HG03460 (cell line): ENCODE data around the gene FAM163B.
"Not testable (repeated sequence)": the region's sequence is repeated elsewhere in the genome, so short reads cannot be mapped to it uniquely, and the experiment has no call there.

Experiments
- ATAC-seq: cut with Tn5 transposase; IDR thresholded peaks from one replicate; pipeline ENCODE4 v1.9.1; 2021; ENCODE audit not compliant: unreplicated experiment

The FAM163B gene

DNA sequence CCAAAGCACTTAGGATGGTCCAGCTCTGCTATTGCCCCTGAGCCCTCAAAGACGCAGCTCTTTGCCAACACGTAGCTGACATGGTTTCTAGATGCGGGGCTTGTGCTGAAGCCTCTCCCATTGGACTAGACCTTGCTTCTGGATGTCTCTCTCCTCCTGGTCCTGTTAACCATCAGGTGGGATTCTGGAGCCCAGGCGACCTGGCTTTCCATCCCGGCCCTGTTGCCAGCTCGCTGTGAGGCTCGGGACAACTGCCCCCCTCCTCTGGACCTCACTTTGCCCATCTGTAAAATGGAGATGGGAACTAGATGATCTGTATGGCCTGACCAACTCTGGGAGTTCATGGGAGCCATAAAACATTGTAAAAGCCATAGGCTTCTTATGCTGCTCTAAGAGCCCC lies 31.0 kb upstream of the FAM163B start:
- no peak for ATAC-seq

DNA sequence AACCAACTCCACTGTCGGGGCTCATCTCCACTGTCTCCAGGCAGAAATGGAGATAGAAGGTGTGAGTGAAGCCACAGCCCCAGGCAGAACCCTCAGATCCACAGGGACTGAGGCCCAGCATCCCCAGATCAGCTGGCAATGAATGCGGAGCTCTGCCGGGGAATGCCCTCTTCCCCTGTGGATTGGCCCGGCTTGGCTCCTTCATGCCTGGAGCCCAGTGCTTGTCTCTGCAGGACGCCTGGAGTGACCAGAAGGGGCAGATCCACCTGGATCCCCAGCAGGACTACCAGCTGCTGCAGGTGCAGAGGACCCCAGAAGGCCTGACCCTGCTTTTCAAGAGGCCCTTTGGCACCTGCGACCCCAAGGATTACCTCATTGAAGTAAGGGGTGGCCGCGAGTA lies 30.4 kb upstream of the FAM163B start:
- ATAC-seq, result no peak

DNA sequence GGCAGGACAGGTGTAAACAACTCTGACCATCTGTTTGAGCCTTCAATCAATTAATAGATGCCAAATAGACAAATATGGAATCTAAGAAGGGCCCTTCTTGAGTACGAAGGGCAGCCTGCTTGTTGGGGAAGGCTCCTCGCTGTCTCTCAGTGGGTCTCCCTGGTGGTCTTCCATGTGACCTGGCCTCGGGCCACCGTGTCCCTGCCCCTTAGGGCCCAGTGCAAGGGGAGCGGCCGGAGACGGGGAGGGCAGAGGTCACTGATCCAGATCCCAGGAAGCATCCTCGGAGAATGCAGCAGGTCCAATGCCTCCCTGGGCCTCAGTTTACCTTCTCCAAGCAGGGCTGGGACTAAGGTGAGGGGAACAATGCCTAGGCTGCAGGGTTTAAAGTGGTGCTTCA lies 29.5 kb upstream of the FAM163B start:
- no peak for ATAC-seq

DNA sequence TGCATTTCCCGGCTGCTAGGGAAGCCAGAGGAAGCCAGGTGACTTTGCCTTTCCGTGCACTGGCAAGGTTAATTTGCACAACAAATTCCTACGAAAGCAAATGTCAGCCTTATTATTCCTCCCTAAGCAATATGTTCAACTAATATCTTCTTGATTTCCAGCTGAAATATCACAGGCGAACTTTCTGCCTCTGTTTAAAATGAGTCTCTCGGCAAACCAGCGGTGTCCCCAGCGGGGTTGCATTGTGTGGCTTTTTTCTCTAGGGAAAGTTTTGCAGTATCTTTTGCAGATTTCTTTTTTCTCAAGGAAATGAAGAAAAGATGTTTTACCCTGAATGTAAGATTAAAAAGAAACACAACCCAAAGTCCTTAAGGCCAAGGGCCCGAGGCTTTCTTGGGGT lies 28.9 kb upstream of the FAM163B start:
- ATAC-seq, result no peak

DNA sequence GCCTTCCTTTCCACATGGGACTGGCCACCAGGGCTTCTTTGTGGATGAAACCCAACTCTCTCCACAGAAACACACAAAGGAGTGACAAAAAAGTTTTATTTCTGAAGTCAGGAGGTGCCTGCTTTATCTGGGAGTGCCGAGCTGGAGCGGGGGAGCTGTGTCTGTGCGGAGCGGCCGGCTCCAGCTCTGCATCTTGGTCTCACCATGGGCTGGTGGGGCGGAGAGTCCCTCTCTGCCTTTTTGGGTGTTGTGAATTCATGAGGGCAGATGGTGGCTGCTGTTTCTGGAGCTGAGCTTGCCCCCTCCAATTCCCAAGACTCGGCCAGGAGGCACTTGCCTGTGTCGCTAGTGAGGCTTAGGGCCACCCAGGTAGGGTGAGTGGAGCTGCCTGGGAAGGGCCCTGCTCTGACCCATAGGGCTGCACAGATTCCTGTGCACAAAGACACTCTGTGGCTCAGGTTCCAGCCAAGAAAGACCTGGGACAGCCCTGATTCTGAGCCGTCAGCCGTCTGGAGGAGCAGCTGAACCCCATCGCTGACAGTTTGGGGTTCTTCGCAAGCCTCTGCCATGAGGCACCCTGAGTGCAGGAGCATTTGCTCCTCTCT lies 28.4 kb upstream of the FAM163B start:
- ATAC-seq, result no peak

DNA sequence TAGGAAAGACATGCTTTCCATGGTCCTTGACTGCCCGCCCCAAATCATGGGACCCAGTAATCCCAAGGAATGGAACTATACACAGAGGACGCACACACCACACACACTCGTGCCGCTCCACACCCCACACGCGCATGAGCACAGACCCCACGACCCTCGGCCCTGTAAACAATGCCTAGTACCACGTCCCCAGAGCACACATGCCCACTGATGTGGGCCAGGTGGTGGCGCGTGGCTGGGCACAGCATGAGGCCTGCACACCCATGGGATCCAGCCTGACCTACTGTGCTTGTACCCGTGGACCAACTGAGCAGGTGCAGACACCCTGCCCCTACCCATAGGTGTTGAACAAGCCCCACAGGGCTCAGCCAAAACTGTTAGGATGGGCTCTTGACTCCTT lies 27.7 kb upstream of the FAM163B start:
- ATAC-seq, result no peak

DNA sequence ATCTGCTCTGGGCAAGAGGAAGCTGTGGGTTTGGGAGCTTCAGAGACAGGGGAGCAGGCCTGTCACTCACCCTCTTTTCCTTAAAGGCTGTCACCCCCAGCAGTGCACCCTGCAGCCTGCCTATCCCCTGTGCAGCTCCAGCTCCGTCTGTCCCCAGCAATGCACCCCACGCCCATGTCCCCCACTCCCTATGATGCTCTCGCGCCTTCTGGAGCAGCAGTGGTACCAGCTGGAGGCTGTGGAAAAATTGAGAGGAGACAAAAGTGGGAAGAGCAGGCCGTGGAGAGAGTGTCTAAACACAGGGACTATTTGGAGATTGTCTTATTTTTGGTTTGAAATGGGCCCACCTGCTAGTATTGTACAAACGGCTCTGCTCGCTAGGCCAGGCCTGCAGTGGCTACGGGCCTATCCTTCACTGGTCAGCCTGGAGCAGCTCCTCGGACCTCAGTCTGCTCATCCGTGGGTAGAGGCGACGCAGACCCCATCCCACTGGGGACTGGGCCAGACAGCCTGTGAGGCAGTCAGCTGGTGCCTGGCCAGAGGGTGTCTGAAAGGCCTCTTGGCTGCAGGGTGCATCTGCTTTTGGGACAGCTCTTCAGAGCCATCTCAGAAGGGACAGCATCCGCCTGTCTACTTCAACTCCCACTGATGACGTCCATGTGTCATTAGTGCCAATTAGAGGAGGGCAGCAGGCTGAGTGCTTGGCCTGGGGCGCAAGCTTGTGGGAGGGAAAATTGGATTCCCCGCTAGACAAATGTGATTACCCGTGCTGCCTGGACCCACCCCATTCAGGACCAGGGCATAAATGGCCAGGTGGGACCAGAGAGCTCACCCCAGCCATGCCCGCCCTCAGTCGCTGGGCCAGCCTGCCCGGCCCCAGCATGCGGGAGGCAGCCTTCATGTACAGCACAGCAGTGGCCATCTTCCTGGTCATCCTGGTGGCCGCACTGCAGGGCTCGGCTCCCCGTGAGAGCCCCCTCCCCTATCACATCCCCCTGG lies 26.6 kb upstream of the FAM163B start, which contains the start of gene DBH:
Gene DBH, plus strand, starts transcription at position 831 of the 999 bp plus-strand sequence. Its CDS starts 9 bp downstream, at position 840.
- ATAC-seq, result no peak

DNA sequence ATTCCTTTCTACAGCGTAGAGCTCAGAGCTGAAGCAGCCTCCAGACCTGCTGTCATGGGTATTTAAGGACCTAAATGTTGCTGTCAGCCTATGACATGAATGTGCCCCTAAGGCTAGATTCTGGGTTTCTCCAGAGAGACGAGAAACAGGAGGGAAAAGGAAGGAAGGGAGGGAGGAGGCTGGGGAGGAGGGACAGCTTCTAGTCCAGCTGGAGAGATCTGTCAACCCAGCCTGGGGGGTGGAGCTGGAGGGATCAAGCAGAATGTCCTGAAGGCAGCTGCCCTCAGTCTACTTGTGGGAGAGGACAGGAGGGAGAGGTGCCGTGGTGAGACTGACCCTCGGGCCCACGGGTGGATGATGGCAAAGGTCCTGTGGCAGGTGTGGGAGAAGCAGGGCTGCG lies 25.9 kb upstream of the FAM163B start:
- ATAC-seq, result no peak

DNA sequence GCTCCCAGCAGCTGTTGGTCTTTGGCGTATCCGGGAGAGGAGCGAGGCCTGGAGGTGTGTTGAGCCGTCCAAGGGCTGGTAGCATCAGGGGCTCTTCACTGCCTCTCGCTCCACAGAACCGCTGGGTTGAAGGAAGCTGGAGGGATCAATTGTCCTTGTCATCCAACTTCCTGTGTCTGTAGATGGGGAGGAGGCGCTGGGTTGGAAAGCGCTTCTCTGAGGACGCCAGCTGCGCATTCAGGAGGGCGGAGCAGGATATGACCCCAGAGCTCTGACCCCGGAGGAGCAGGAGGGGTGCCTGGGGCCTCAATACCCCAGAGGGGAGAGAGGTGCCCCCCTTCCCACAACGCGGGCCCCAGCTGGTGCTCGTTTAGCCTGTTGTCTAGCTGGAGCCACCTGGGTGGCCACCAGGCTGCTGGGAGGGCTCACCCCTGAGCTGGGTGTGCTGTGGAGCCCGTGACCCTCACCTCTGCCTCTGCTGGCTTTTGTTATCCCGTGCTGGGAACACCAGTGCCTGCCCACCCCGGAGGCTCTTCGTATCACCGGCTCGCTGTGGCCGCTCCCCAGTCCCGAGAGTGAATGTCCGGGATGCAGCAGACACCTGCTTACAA lies 25.0 kb upstream of the FAM163B start:
- ATAC-seq, result no peak

DNA sequence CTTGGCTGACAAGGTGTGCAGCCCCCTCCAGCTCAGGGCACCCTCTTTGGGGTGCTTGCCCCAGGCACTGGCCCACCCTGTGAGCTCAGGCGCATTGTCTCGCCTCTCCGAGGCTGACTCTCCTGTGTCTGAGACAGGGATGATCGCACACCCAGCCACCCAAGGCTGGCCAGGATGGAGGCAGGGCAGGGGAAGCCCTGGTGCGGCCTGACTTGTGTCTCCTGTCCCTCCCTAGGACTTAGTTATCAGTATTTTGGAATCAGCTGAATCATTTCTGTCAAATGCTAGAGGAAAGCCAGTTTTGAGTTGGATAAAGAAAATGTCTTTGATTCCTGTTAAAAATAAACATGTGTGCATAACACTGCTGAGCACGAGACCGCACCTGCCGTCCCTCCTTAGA lies 24.5 kb upstream of the FAM163B start:
- no peak for ATAC-seq

DNA sequence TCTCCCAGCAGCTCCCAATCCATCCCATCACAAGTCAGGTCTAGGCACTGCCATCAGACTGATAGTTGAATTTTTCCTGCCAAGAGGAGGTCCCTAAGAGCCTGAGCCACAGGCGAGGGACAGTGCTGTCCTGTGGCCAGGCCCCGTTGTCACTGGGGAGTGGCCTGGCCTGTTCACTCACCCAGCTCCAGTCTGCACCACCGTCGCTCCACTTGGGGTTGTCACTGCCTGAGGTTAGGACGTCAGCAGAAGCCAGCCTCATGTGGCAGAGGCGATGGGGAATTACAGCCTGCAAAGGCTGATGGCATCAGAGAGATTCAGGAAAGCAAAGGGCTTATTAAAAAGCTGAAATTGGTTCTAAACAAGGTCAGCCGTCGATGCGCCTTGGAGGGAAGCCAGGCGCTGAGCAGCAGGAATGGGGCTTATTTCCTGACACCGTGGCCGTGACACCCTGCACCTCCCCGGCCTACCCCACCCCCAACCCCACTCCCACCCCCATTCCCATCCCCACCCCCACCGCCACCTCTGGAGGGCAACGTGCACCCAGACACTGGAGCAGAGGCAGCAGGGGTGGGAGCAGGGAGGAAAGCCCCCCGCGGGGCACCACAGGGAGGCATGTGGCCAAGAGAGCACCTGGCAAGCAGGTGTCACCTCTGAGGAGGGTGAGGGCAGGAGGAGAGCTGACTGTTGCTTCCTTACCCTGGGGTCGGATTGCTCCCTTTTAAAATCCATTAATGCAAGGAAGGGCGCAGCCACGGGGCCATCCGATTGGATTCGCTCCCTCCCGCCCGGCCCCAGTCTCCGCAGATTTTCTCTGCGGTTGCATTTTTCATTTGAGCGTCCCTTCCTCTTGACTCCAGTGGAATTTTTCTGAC lies 23.9 kb upstream of the FAM163B start:
- ATAC-seq, result no peak

DNA sequence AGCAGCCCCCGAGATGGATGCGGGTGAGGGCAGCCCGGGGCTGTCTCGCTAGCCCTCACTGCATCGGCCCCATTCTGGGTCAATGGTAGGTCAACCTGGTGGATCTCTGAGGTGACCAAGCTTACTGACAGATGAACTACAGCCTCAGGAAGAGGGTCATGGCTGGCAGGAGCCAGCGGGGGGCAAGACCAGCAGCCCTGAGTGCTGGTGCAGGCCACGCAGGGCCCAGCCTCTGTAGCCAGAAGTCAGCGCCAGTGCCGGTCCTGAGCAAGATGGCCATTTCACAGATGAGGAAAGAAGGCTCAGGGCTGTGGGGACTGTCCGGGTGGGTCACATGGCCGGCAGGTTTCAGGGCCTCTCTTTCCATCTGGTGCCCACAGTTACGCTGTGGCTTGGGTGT lies 21.9 kb upstream of the FAM163B start:
- ATAC-seq, result no peak

DNA sequence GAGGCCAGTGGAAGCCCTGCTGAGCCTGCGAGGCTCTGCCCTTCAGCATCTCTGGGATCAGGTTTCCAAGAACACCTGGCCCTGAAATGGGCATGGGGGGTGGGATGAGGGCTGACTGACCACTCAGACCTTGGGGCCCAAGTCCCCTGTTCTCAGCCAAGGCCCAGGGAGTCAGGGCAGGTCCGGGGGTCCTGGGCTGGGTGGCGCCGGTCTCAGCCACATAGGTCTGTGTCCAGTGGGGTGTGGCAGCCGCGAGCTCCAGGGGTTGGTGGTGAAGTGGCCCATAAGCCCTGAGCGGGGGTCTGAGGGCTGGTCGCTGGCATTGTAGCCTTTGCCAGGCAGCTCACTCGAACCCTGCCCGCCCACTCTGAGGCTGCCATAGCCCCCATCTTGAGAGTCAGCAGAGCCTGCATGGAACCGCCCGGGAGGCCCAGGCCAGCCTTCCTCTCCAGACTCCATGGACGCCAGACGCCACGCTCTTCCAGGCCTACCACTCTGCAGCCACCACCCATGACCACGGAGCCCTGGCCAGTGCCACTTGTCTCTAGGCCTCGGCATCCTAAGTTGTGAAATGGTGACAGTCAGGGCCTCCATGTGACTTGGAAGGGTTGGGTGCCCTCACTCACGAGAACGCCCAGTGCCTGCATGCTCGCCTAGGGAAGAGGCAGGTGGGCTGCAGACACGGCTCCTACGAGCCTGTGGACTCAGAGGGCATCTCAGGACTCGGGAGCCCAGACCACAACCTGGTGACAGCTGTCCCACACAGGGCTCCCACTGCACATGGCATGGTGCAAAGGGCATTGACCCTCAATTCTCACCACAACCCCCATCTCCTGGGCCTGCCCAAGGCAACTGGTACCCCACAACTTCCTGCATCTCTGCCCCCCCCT lies 20.3 kb upstream of the FAM163B start:
- no peak for ATAC-seq

DNA sequence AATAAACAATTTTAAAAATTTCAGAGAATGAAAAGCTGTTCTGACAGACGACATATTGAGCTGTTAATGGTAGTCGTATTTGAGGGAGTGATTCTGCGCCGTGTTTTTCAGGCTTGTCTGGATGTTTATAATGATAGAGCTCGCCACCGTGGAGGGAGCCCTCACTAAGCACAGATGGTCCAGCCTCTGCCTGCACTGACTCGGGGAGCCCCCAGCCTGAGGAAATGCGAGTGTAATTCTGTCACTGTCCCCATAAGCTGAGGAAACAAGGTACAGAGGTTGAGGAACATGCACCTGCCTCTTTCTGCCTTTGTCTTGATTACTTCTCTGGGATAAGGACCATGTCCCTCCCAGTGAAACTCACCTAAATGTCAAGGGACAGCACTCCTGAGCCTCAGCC lies 19.6 kb upstream of the FAM163B start:
- no peak for ATAC-seq

DNA sequence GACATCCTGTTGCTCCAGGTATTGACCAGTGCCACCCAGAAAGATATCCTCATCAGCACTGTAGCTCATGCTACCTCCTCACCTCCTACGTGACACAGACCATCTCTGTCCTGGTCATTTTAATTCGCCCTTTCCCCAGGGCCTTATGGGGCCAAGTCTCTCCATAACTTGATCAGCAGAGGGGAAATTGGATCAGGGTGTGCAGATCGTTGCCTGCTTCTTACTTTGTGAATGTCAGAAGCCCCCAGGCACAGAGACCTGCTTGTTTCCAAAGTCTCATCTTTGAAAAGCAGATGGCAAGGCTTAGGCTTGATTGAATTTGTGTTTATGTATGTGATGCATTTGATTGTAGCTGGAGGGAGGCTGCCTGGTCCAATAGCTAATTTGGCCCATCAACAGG lies 18.2 kb upstream of the FAM163B start:
- no peak for ATAC-seq

DNA sequence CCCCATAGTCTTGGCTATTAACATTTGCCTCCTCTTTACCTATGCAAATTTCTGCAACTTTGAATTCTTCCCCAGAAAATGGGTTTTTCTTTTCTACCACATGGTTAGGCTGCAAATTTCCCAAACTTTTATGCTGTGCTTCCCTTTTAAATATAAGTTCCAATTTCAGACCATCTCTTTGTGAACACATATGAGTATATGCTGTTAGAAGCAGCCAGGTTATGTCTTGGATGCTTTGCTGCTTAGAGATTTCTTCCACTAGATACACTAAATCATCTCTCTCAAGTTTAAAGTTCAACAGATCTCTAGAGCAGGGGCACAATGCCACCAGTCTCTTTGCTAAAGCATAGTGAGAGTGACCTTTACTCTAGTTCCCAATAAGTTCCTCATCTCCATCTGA lies 16.8 kb upstream of the FAM163B start:
- ATAC-seq, result not testable (repeated sequence)

DNA sequence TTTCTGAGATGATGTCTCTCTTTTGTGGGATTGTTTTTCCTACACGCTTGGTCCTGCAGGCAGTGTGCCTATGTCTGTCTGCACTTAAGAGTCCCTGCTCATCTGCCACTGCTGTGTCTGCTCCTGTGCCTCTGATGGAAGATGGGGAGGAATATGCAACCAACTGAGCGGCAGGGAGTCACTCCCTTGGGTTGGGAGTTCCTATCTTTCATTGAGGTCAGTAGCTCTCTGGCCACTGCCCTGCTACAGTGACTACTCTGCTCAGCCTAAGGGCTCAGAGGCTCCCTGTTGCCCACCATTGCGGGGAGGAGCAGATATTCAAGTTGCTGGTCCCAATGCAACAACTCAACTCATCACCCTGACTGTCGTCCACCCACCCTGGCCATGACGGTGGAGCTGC lies 13.4 kb upstream of the FAM163B start:
- ATAC-seq, result no peak

DNA sequence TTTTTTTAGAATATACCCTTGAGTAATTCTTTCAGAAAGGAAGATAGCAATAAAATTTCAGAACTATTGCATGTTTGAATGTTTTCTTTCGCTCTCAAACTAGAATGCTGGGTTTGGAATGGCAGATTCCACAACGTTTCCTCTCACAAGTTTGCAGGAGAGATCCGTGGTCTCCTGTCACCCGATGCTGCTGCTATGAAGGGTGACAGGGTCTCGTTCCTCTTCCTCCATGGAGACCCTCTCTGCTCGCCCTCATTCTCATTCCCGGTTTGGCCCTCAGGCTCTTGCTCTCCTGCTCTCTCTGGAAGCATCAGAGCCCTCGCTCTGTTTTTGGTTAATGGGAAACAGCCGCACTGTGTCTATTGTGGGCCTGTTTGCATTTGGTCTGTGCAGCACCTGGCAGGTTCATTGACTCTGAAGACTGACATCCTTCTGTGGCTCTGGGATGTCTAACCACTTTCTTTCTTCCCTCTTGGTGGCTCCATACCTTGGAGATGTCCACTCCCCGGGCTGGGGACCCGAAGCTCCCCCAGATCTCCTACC lies 12.6 kb upstream of the FAM163B start:
- ATAC-seq, result no peak

DNA sequence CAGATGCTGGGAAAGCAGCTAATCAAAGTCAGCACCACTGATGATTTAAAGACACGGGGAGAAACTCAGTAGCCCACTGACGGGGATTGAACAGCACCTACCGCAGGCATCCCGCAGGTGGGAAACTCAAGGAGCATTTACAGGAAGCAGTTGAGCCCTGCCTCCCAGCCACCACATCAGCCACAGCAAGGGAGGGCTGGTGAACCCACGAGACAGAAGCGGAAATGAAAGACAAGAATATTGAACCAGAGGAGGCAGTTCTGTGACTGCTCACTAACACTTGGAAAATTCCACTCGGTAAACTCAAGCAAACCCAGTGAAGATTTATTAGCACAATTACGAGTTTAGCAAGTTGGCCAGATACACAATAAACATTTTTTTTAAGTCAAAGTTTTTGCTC lies 10.6 kb upstream of the FAM163B start:
- ATAC-seq, result no peak

DNA sequence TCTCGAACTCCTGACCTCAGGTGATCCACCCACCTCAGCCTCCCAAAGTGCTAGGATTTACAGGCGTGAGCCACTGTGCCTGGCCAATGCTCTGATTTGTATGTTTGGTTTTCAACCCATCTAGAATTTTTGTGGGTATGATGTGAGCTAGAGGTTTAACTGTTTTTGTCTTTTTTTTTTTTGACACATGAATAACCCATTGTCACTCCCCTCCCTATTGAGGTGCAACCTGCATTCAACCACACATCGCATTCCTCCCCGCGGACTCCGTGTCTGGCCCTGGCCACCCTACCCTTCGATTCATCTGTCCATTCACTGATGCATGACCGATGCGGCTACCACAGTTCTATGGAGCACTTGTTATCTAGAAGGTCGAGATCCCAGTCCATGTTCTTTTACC lies 9.5 kb upstream of the FAM163B start:
- no peak for ATAC-seq
